Esophagus squamous epithelium (tissue), 5 donors: ENCODE measurements around the gene MRPS26. TPM values are rescaled to one million over a fixed set of nuclear protein-coding genes. Genes with fewer than 3 reads are reported as not detected.
"Not testable (repeated sequence)": the region's sequence is repeated elsewhere in the genome, so short reads cannot be mapped to it uniquely, and the experiment has no call there.

Source experiments
- DNase-seq: peaks from one replicate; lab custom pipeline; 2025; lab: John Stamatoyannopoulos, UW
- H3K27ac ChIP-seq, 4 donors: fragments of 200-600 bp; sonication (generic); one replicate each; pipeline ENCODE4 v1.5.1; 2016 to 2019; ENCODE audit warnings: mild to moderate bottlenecking in 1 of 4
- H3K27me3 ChIP-seq, 4 donors: fragments of 200-600 bp; sonication (generic); 1 replicate in 3 of 4; 2 replicates in 1 of 4; pipeline versions ENCODE4 v1.5.1 to v1.6.0; 2017 to 2021; ENCODE audit warnings: antibody characterized with exemption in 1 of 4
- H3K36me3 ChIP-seq, 3 donors: fragments of 200-600 bp; sonication (generic); one replicate each; pipeline ENCODE4 v1.5.1; 2016 to 2019
- H3K4me1 ChIP-seq, 3 donors: fragments of 200-600 bp; sonication (generic); one replicate each; pipeline ENCODE4 v1.5.1; 2017 to 2019
- H3K4me3 ChIP-seq, 4 donors: fragments of 200-600 bp; sonication (generic); 1 replicate in 3 of 4; 2 replicates in 1 of 4; pipeline ENCODE4 v1.5.1; 2016 to 2019; ENCODE audit warnings: mild to moderate bottlenecking in 2 of 4, moderate library complexity in 1 of 4
- H3K9me3 ChIP-seq, 3 donors: fragments of 200-600 bp; sonication (generic); one replicate each; pipeline ENCODE4 v1.5.1; 2016 to 2019
- CTCF ChIP-seq, 6 experiments: fragments of 450-650 bp in 4 of 6; fragments of 200-600 bp in 2 of 6; sonication (generic) in 2 of 6; IDR thresholded peaks; one replicate each; pipeline ENCODE4 v1.5.1; 2016 to 2019; ENCODE audit warnings: antibody characterized with exemption in 6 of 6, mild to moderate bottlenecking in 4 of 6, moderate library complexity in 4 of 6
- POLR2A ChIP-seq, 4 donors: fragments of 450-650 bp; IDR thresholded peaks; one replicate each; pipeline ENCODE4 v1.6.1; 2017; ENCODE audit warnings: antibody characterized with exemption in 4 of 4, mild to moderate bottlenecking in 4 of 4, moderate library complexity in 3 of 4
- WGBS, 2 donors: methylation state at CpG; one replicate each; pipeline ENCODE4 v1.1.5; 2018; 5-methylcytosine and 5-hydroxymethylcytosine counted together
- intact Hi-C: fragments of 100-400 bp; cut with DNase I; formaldehyde crosslinking; loops from one replicate; pipeline ENCODE4 v1.15.0; 2022
- total RNA-seq, 4 donors: library from RNA; depleted of rRNA; stranded (reverse); fragments of >200 nt; gene quantifications; one replicate each; pipeline ENCODE4 v1.1.0, GENCODE V29; 2016
- donor health status: DM: yes; HTN: yes; CAD: no.

MRPS26 gene
- total RNA-seq, 4 donors from 2014 or later = 39.5 to 60.7 (median 50.9) TPM

- no peaks in the 10 kb centered on the region for H3K36me3 ChIP-seq
- peaks cover 12 to 17% (median 15%) of the 10 kb centered on the region in 3 donors for H3K4me1 ChIP-seq
- 82 to 95% methylated on average over 10 to 14 of the region's 22 CpGs for WGBS, 2 donors
- peak overlapping the region in 3 of 4 donors; percentile 37 to 68 (median 56) for H3K4me3 ChIP-seq
- intact Hi-C loops = no loop called here
- no peak overlapping the region for H3K27ac ChIP-seq
- no peaks in the 10 kb centered on the region for H3K9me3 ChIP-seq
- TF ChIP-seq CTCF (IDR thresholded peaks at IDR 0.05) (no peak), POLR2A (IDR thresholded peaks at IDR 0.05) (no peak)
- DNase-seq = no peak
- peaks cover 0 to 44% (median 0%) of the 10 kb centered on the region in 4 donors for H3K27me3 ChIP-seq
These were observed 26.8 kb downstream of the MRPS26 start for GRCh38 chr20:3072530-3073250.

DNA sequence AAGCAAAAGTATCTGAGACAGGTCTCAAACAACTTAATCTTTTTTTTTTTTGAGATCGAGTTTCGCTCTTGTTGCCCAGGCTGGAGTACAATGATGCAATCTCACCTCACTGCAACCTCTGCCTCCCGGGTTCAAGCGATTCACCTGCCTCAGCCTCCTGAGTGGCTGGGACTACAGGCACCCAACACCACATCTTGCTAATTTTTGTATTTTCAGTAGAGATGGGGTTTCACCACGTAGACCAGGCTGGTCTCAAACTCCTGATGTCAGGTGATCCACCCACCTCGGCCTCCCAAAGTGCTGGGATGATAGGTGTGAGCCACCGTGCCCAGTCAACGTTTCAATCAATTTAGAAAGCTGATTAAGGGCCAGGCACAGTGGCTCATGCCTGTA lies 27.4 kb downstream of the MRPS26 start:
- whole genome bisulfite sequencing, 2 donors = 80 to 93% methylated on average over 7 of the region's 8 CpGs
- intact Hi-C loops, H3K36me3 ChIP-seq, H3K27ac ChIP-seq, H3K9me3 ChIP-seq, DNase-seq, H3K4me3 ChIP-seq: not testable (repeated sequence)
- H3K27me3 ChIP-seq = peaks cover 0 to 49% (median 0%) of the 10 kb centered on the region in 4 donors
- peaks cover 12 to 17% (median 15%) of the 10 kb centered on the region in 3 donors for H3K4me1 ChIP-seq

- peaks cover 12 to 17% (median 15%) of the 10 kb centered on the region in 3 donors for H3K4me1 ChIP-seq
- no peak for TF ChIP-seq CTCF (IDR thresholded peaks at IDR 0.05)
- no peak for TF ChIP-seq POLR2A (IDR thresholded peaks at IDR 0.05)
- no peak for DNase-seq
- no peak overlapping the region for H3K4me3 ChIP-seq
- H3K9me3 ChIP-seq = no peaks in the 10 kb centered on the region
- peaks cover 0 to 55% (median 0%) of the 10 kb centered on the region in 4 donors for H3K27me3 ChIP-seq
- WGBS, 2 donors = 19 to 30% methylated on average over 2 to 5 of the region's 6 CpGs
- no peak overlapping the region for H3K27ac ChIP-seq
- no peaks in the 10 kb centered on the region for H3K36me3 ChIP-seq
- intact Hi-C loops = no loop called here
These were observed 29.0 kb downstream of the MRPS26 start for GRCh38 chr20:3074812-3075211.

DNA sequence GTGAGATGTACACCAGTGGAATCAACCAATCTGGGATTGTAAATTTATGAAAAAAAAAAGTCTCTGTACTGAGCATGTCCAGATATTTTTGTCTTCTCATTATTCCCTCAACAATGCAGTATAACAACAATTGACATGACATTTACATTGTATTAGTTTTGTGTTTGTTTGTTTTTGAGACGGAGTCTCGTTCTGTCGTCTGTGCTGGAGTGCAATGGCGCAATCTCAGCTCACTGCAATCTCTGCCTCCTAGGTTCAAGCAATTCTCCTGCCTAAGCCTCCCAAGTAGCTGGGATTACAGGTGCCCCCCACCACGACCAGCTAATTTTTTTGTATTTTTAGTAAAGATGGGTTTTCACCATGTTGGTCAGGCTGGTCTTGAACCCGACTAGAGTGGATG lies 29.5 kb downstream of the MRPS26 start:
- peaks cover 12 to 17% (median 15%) of the 10 kb centered on the region in 3 donors for H3K4me1 ChIP-seq
- DNase-seq, H3K27ac ChIP-seq, H3K9me3 ChIP-seq, H3K4me3 ChIP-seq, intact Hi-C loops, H3K36me3 ChIP-seq: not testable (repeated sequence)
- 67 to 71% methylated on average over 6 of the region's 6 CpGs for WGBS, 2 donors
- H3K27me3 ChIP-seq = peaks cover 0 to 60% (median 0%) of the 10 kb centered on the region in 4 donors

GRCh38 chr20:3077618-3078134 lies 31.8 kb downstream of the MRPS26 start:
- Histone ChIP-seq H3K27me3 (peaks cover 0 to 65% (median 7%) of the 10 kb centered on the region in 4 donors), H3K36me3 (no peaks in the 10 kb centered on the region), H3K4me1 (peaks cover 0 to 15% (median 6%) of the 10 kb centered on the region in 3 donors), H3K9me3 (no peaks in the 10 kb centered on the region), H3K4me3 (no peak overlapping the region), H3K27ac (no peak overlapping the region)
- DNase-seq = no peak
- no peak for TF ChIP-seq POLR2A (IDR thresholded peaks at IDR 0.05)
- TF ChIP-seq CTCF (IDR thresholded peaks at IDR 0.05) = no peak
- intact Hi-C loops = no loop called here
- WGBS, 2 donors = 72 to 73% methylated on average over 4 of the region's 4 CpGs

- Histone ChIP-seq H3K4me1 (peaks cover 5 to 25% (median 13%) of the 10 kb centered on the region in 3 donors), H3K4me3 (no peak overlapping the region), H3K36me3 (no peaks in the 10 kb centered on the region), H3K9me3 (no peaks in the 10 kb centered on the region), H3K27me3 (peaks cover 0 to 86% (median 10%) of the 10 kb centered on the region in 4 donors), H3K27ac (no peak overlapping the region)
- DNase-seq = no peak
- TF ChIP-seq POLR2A (IDR thresholded peaks at IDR 0.05) (no peak), CTCF (IDR thresholded peaks at IDR 0.05) (no peak)
- 28 to 52% methylated on average over 2 to 5 of the region's 6 CpGs for WGBS, 2 donors
- intact Hi-C loops = no loop called here
These were observed 35.1 kb downstream of the MRPS26 start for GRCh38 chr20:3080939-3081388.
